Hematopoietic multipotent progenitor cell treated with erythropoietin and hydrocortisone succinate and interleukin-3 and kit ligand, for 15 days (in vitro differentiated cells): Measurements from ENCODE around the gene TSHZ2.

ENCODE experiments used
- DNase-seq: peaks from one replicate; pipeline ENCODE4 v3.0.0-alpha.2; 2015; ENCODE audit warnings: low spot score

Gene TSHZ2

DNA sequence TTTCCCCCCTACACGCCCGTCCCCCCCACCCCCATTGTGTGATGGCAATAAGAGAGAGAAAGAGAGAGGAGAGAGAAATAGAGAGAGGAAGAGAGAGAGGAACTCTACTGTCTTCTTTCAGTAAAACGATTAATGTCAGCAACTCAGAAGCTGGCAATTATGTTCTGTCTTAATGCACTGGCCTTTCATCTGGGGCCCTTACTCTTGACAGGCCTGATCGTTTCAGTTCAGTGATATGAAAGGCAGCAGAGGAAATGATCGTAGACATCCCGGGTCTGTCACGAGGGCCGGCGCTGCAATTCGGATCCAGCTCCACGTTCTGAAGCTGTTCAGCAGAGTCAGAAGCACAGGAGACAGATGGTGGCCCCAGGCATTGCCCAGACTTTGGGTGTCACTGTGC is 312.5 kb downstream of the TSHZ2 start:
- no peak for DNase-seq

DNA sequence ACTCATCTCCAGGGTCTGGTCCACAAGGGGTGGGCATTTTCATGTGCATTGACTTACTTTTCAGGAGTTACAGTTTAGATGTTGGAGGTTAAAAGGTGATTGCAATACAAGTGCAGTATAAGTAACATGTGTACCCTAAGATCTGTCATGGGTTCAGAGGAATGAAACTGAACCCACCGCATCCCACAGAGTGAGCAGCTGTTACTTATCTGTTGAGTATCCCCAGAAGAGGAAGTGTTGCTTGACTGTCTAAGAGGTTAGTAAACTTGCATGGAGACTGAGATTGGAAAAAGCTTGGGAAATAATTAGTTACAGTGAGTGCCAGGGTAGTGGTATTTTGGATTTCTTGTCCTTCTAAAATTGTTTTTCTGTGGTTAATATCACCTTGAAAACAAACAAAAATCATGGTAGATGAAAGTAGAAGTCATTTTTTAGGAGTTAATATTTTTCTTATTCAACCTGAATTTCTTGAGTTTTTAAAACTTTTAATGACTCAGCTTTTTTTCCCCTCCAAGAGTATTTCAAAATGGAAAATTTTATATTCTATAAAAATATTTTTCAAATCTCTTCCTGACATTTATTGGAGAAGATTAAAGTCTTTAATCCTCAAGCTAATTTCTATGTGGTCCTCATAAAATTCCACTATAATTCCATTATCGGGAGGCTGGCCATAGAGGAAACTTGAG is 315.3 kb downstream of the TSHZ2 start:
- no peak for DNase-seq

DNA sequence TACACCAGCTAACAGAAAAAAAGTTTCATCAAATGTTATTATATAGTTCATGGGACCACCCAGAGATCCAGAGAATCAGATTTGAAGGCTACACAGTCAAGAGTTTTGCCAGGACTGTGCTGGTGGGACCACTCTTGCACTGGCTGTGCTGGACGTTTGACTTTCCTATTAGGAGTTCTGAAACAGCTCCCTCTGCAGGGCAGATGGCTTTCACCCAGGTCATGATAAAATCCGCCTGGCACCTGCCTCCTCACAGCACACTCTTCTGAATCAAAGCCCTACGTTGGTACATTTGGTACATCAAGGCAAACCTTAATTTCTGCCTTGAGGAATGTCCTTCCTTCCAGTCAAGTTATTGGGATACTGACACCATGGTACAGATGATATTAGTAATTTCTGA is 319.4 kb downstream of the TSHZ2 start:
- DNase-seq = no peak

DNA sequence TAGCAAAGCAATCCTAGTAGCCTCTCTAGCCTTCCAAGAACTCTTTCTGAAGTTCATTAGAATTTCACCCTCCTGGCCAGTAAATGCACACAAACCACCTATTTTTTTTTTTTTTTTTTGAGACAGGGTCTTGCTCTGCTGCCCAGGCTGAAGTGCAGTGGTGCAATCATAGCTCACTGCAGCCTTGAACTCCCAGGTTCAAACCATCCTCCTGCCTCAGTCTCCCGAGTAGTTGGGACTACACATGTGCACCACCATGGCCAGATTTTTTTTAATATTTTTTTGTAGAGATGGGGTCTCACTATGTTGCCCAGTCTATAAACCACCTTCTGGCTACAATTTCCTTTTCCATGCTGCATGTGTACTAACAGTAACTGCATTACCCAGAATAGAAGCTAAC is 320.2 kb downstream of the TSHZ2 start:
- no peak for DNase-seq

DNA sequence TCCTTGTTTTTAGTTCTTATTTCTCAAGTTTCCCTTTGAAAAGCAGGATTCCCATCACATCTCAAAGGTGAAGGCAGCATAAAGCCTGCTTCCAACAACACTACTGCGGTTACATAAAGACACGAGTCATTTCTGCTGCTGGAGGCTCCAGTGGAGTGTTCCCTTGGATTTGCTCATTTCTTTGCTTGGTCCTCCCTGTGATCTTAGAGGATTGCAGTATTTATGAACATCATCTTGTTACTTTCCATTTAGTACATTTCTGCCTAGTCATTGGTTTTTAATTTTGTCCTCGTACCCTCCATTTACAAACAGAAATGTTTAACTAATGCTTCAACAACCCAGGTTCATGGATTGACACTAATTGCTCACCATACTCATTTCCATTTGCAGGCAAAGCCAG is 322.6 kb downstream of the TSHZ2 start:
- DNase-seq = no peak

DNA sequence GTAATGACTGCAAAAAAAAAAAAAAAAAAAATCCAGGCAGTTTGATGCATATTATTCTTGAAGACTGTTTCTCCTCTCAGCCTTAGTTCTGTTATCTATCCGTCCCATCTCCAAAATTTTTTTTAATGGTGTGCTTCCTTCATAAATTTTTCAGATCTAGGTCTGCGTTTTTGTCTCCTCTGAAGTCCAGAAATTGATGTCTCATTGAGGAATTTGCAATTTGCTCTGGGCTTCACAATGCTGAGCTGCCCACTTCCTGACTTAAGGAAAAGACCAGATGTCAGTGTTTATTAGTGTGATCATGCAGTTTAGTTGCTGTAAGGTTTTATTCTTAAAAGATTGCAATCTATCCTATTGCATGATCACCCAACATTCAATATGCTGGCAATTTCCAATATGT is 323.9 kb downstream of the TSHZ2 start:
- no peak for DNase-seq

DNA sequence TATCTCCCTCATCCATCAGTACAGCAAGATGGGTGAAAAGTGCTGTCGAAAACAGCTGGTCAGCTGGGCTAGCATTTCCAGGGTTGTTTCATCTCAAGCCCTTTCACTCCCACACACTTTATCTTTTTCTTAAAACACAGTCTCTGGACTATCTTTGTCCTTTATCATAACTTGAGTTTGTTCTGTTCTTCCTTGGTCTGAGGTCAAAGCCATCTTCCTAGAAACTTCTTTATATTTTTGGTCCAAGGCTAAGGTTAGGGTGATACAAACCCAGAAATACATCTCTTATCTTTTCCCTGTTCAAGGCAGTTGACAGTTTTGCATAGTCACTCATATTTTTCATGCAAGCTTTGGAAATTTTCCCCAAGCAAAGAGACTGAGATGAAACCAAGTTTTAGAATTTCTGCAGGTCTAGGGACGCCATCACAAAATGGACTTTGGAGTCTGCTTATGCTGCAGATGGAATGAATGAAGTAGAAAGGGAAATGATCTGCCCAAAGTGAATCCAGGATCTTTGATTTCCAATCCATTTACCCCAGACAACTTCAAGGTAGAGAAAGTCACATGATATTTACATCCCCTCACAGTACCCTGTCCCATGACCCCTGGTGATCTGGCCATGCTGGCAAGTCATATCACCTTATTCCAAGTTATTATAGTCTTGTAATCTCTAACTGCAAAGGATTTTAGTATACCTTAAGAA is 324.4 kb downstream of the TSHZ2 start:
- DNase-seq = no peak

DNA sequence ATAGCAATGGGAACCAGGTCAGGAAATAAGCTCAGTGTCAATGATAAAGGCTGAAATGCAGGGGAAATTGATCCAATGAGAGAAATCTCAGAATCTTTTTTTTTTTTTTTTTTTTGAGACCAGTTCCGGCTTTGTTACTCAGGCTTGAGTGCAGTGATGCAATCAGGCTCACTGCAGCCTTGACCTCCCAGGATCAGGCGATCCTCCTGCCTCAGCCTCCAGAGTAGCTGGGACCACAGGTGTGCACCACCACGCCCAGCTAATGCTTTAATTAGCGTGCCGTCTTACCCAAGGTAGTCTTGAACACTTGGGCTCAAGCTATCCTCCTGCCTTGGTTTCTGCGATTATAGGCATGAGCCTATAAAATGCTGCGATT is 325.0 kb downstream of the TSHZ2 start:
- DNase-seq = no peak

DNA sequence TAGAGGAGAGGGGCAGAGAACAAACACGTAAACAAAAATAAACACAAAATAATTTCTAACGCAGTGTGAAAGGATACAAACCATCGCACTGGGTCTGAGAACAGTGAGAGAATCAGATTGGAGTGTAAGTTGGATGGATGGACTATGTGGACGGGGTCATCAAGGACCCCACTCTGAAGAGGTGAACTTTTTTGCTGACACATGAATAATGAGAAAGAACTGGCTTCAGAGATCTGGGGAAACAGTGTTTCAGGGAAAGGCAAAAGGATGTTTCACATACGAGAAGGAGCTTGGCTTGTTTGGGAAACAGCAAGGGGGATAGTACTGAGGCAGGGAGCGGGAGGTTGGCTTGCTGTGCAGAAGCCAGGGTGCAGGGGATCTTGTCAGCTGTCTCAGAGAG is 326.1 kb downstream of the TSHZ2 start:
- no peak for DNase-seq

DNA sequence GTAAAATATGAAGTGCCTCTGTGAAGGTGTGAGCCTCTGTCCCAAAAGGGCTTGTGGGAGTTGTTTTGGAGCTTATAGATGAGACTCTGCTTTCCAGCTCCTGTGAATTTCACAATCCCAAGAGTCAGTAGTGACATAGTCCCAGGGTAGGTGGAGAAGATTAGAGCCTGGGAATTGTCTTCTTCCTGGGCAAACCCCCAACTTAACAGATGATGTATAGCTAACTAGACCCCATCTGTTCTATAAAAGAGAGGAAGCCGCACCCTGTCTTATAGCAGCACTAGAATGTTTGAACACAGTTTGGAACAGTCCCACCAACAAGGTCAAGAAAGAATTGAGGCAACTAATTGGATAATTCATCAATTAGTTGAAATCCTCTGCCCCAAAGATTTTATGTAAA is 326.8 kb downstream of the TSHZ2 start:
- no peak for DNase-seq

DNA sequence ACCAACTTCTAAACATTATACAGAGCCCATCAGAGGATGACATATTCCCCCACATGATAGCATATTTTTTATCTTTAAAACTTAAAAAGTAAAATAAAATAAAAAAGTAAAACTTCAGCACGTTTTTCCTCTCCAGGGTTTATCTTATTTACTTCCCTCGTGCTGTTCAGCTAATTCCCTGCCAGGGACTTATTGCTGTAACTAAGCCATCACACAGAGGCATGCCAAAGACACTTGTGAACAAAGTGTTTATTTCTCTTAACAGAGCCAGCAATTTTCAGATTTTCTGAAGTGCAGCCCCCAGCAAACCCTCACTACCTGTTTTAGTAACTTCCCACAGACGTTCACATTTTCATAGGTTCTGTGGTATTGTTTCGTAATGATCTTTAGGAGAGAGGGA is 327.7 kb downstream of the TSHZ2 start:
- DNase-seq = no peak

DNA sequence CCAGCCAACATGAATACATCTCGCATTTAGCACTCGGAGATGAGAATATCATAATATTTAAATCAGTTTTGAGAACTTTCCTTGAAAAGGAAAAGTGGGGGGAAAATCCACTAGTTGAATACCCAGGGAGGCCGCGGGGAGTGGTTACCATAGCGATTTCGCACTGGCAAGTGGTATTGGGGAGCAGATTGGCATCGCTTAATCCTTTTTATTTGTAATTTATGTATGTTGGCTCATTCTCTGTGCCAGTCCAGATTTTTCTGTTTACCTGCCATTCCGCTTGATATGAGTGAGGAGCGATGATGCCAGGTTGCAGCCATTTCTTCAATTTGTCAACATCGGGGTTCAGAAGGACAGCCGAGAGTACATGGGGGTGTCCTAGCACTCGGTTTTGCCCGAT is 329.7 kb downstream of the TSHZ2 start:
- no peak for DNase-seq

DNA sequence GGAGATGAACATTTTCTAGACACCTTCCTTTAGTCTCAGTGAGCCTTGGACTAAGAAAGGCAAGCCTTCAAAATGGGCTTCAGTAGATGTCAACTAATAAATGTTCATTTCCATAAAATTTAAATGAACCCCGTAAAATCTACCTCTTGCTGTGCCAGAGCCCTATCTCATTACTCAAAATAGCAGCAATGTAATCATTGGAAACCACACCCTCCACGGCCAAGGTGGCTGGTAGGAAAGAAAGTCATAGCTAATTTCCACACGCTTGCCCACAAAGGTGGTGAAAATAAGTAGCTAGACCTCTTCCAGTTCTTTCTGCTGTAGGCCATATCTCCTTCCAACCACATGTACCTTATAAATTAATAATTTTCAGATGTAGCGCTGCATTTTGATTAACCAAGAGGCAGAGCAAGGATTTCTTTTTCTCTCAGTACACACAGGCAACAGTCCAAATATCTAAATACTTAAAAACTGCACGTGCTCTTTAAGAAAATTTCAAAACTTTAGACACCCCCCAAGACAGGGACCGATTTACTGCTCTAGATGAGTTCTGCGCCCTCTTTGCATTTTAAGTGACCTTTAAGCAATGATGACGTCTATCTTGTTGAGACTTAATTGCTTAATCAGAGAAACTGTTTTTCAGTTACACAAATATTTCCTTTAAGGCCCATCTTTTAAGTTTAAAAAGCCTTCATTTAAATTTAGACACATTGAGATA is 330.7 kb downstream of the TSHZ2 start:
- no peak for DNase-seq

DNA sequence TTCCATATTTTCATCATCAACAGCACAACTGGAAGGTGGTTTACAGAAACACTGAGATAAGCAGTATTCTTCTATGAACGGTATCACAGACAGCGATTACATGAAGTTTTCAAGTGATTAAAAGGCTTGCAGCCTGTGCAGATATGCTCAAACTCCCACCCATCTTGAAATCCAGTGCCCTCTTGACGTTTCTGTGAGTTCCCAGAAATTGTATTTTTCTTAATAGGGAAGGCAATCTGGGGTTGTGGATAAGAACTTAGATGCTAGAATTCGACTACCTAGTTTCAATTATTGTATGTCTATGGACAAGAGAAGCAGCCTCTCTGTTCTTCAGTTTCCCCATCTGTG is 331.2 kb downstream of the TSHZ2 start:
- DNase-seq = no peak

DNA sequence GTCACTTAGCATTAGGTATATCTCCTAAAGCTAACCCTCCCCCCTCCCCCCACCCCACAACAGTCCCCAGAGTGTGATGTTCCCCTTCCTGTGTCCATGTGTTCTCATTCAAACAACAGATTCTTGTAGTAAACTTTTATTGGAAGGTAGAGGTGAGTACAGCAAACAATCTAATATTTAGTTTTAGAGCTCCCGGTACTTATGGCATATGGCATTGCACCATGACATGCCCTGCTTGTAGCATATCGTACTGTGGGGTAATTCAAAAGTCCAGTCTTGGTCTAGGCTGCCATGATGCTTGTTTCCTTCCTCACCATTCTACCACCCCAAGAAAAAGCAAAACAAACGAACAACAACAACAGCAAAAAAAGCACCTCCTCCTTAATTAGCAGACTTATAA is 332.0 kb downstream of the TSHZ2 start:
- no peak for DNase-seq

DNA sequence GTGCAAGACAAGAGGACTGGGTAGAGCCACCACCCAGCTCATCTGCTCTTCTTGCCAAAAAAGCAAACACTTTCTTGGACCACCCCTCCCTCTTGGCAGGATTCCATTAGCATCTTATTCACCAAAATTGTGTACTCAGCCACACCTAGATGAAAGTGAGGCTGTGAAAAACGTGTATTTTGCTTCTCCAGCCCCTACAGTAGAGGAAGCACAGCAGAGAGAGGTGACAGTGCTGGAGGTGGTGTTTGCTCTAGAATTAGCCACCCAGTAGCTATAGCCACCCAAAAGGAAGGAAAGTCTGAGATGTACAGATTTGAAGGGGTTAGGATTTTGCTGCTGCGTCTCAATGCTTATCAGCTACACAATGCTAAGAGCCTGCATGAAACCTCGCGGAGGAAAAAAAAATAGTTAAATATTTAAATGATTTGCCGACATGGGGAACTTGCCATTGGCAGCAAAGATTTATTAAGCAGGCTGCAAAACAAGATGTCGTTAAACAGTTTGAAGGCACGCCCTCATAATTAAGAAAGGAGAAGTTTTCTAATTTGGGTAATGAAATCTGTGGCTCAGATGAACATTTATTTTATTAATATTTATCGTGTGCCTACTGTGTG is 334.1 kb downstream of the TSHZ2 start:
- DNase-seq = no peak

DNA sequence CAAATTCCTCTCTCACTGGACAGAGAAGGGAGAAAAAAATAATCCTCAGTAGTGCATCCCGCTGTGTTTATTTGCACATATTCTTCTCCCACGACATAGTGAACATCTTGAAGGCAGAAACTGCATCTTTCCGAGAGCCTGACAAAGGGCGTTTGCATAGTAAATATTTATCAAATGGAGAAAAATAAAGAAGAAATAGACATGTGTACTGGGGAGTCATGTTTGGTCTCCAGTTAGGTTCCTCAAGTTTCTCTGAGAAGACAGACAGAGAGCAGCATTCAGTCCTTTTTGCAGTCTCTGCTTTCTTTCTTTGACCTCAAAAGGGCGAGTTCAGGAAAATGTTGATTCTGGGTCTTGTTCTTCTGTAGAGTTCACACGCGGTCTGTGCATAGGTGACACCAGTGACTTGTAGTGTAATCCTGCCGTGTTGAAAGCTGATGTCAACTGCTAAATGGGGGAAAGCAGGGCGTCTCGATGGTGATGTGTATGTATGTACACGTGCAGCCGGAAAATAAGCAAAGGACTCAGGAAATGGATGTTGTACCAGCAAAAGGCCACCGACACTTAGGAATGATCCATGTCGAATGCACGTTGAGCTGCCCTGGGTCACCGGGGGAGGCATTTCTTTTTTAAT is 335.9 kb downstream of the TSHZ2 start:
- no peak for DNase-seq

DNA sequence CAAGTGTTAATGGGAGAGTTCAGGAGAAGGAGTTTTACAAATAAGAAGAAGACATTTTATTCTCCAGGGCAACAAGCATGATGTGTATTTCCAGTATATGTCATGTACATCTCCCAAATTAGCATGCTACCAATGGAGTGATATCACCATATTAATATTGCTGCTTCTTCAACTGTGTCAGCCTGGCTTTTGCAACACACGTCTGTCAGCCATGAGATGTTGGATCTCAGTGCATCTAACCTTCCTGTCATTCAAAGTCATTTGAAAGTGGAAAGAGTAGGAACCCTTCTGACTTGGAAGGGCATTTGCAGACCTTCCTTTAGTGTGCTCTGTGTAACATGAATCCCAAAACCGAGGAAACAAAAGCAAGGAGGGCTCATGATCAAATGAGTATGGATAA is 337.4 kb downstream of the TSHZ2 start:
- DNase-seq = no peak

DNA sequence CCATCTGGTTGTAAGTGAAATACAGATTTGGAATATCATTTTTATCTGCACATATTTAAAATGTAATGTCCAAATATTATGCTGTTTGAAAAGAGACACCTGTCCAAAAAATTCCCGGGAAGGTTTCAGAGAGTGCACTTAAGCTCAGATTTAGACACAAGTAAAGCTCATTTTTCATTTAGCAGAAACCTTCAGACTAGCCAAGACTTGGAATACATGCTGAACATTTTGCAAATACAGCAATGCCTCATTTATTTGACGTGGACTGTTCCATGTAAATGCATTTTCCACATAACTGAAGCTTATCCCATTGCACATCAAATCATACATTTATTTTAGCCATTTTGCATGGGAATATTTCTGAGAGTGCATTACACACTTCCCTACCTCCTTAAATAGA is 340.8 kb downstream of the TSHZ2 start:
- no peak for DNase-seq

DNA sequence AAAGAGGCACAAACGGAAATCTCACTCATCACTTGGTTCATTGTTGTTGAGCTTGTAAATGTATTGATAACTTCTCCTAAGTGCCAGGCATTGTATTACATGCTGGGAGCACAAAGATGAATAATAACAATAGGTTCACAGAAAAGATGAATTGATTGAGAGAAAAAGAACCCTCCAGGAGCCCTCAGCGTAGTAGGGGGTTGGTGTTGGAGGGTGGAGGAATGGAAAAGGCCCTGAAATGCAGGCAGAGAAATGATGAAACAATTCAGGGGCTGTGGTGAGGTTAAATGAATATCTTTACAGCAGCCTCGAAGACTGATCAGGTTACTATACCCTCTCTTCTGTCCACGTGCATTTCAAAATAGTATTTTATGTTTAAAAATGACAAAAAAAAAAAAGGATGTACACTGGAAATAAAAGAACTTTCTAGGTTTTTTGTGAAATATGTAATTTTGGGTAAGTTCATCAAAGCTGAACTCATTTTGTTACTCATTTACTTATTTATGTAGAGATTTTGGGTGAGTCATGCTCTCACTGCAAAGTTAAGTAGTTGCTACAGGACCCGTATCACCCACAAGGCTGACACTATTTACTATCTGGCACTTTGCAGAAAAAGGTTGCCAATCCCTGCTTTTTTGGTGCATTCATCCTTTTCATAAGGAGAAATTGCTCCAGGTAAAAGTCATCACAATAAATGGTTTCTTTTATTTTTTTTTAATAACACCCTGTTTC is 344.2 kb downstream of the TSHZ2 start:
- DNase-seq = no peak

DNA sequence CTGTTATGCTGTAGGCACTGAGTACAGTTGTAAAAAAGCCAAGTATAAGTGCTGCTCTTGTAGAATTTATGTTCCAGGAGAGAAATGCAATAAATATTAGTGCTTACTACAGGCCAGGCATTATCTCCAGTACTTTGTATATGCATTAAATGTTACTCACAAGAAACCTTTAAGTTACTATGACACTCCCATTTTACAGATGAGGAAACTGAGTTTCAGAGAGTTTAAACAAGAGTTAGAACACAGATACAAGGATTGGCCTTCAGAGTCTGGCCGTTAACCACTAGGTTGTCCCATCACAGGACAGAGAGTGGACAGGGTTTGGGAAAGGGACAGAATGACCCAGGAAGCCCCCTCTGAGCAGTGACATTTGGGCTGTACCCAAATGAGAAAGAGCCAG is 347.0 kb downstream of the TSHZ2 start:
- DNase-seq = no peak

DNA sequence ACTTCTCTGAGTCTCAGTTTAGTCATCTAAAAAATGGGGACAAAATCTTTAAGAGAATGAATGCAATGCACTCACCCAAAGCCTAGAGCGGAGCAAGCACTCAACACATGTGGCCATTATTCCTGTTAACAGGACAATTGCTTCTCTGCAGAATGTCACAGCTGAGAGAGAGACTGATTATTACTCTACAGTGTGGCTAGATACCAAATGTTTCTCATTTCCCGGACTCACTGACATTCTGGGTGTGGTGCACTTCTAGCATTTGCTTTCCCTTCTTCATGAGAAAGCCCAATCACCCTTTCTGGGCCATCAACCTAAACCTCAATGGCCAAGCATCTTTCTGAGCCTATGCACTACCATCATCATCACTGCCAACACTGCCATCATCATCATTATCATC is 347.6 kb downstream of the TSHZ2 start:
- no peak for DNase-seq
